CD4-positive, alpha-beta T cell (primary cell): ENCODE measurements around the gene PDE3B. TPM values are rescaled to one million over a fixed set of nuclear protein-coding genes. Genes with fewer than 3 reads are reported as not detected.

Source experiments
- ATAC-seq: fragments of 200-7000 bp; cut with Tn5 transposase; one replicate; pipeline ENCODE4 v1.10.0; 2022; ENCODE audit warnings: mild to moderate bottlenecking; ENCODE audit not compliant: poor library complexity
- CTCF ChIA-PET: fragments of 350-600 bp; sonication (Branson Sonifier 250); formaldehyde crosslinking; loops from one replicate; lab custom pipeline; 2021; ENCODE audit warnings: antibody characterized with exemption, inconsistent platforms; lab: Charles Lee
- POLR2A ChIA-PET: fragments of 350-600 bp; sonication (Branson Sonifier 250); formaldehyde crosslinking; loops from one replicate; lab custom pipeline; 2021; ENCODE audit warnings: antibody characterized with exemption, inconsistent platforms; lab: Charles Lee
- DNase-seq, 14 experiments: peaks; one replicate each; pipeline ENCODE4 v3.0.0-alpha.2; 2013 to 2020; ENCODE audit warnings: mixed read lengths in 2 of 14
- H3K27ac ChIP-seq, 2 donors: one replicate each; pipeline versions ENCODE4 v1.5.1 to v1.7.0; 2013; ENCODE audit warnings: low read length in 2 of 2, low read depth in 1 of 2, mild to moderate bottlenecking in 1 of 2
- H3K27me3 ChIP-seq, 2 experiments: 1 replicate in 1 of 2; 2 replicates in 1 of 2; pipeline versions ENCODE4 v1.6.1 to v1.7.0; 2013; ENCODE audit warnings: low read length in 2 of 2, control low read depth in 1 of 2, mild to moderate bottlenecking in 1 of 2, moderate library complexity in 1 of 2; ENCODE audit not compliant: insufficient read depth in 2 of 2, control insufficient read depth in 1 of 2
- H3K36me3 ChIP-seq: one replicate; pipeline ENCODE4 v1.6.1; 2013; ENCODE audit warnings: low read length, control low read depth; ENCODE audit not compliant: insufficient read depth
- H3K4me1 ChIP-seq: one replicate; pipeline ENCODE4 v1.6.1; 2013; ENCODE audit warnings: low read length, control low read depth; ENCODE audit not compliant: insufficient read depth
- H3K4me3 ChIP-seq: one replicate; pipeline ENCODE4 v1.5.1; 2013; ENCODE audit warnings: mild to moderate bottlenecking, low read length, moderate library complexity
- H3K9me3 ChIP-seq, 2 experiments: 1 replicate in 1 of 2; 2 replicates in 1 of 2; pipeline versions ENCODE4 v1.6.1 to v1.7.0; 2013; ENCODE audit warnings: low read length in 2 of 2, mild to moderate bottlenecking in 2 of 2, control low read depth in 1 of 2, moderate library complexity in 1 of 2; ENCODE audit not compliant: control insufficient read depth in 1 of 2, insufficient read depth in 1 of 2
- H3K27ac Mint-ChIP-seq: one replicate; pipeline ENCODE4 v1.8.0; 2020; ENCODE audit warnings: mixed read lengths
- H3K27me3 Mint-ChIP-seq: one replicate; pipeline ENCODE4 v1.8.0; 2021; ENCODE audit warnings: mixed read lengths
- H3K36me3 Mint-ChIP-seq: one replicate; pipeline ENCODE4 v1.8.0; 2021; ENCODE audit warnings: low read depth, mixed read lengths
- H3K4me1 Mint-ChIP-seq: one replicate; pipeline ENCODE4 v1.8.0; 2021; ENCODE audit warnings: low read depth, mixed read lengths
- H3K4me3 Mint-ChIP-seq: one replicate; pipeline ENCODE4 v1.8.0; 2020; ENCODE audit warnings: mild to moderate bottlenecking, mixed read lengths
- H3K9me3 Mint-ChIP-seq: one replicate; pipeline ENCODE4 v1.8.0; 2020; ENCODE audit warnings: mixed read lengths
- intact Hi-C, 2 experiments: fragments of 100-400 bp; cut with DNase I in 1 of 2; cut with micrococcal nuclease in 1 of 2; formaldehyde crosslinking; loops; one replicate each; pipeline versions ENCODE4 v1.15.1 to v1.9.0; 2023 to 2025; cut with DNase I, micrococcal nuclease
- total RNA-seq, 174 experiments: library from RNA in 2 of 174; stranded (reverse) in 2 of 174; gene quantifications; one replicate each; pipeline ENCODE4 v1.2.3 and lab custom pipeline; 2021 to 2026
- TF ChIP-seq, protein P1 (sequence below): fragments of 200-600 bp; IDR thresholded peaks from one replicate; pipeline ENCODE4 v1.8.0; 2022; ENCODE audit warnings: antibody characterized with exemption, mild to moderate bottlenecking

The PDE3B gene
- total RNA-seq, 2 experiments from 2014 or later = 103 to 106 TPM

DNA sequence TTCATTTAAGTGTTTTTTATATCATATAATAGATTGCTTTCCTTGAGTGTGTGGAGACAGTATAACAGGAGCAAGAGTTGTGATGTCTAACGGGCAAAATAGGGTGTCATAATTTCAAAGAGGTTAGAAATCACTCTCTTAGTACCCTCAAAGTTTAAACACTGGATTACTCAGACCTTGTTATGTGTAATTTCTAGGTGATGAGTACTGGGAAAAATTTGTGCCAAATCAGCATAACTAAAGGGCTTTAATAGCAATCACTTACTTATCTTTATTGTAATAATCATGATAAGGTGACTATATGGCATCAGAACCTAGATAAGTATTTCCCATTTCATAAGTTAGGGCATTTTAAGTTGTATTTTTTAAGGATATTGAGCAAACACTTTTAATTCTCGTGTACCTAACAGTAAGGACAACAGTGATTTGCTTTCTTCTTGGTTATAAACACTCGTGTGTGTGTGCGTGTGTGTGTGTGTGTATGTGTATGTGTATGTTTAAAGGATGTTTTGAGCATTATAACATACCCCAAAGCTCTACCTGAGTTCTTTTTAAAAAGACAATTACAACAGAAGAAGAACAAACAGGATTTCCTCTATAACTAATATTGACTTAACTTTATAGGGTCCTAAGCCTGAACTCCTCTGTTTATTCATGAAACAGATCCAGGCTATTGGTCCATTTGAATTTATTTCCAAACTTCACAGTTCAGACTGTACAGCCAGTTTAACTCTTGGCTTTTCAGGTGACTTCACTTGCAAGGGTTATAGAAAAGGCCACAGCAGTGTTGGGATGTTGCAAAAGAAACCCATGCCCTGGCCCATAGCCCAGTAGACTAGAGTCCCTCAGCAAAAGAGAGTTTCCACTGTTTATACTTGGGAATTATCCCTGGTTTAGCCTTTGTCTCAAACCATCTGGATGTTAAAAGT is 23.7 kb upstream of the PDE3B start:
- no peaks in the 10 kb centered on the region for H3K36me3 ChIP-seq
- no peak overlapping the region for H3K4me3 ChIP-seq
- CTCF ChIA-PET = interaction anchor here (1.2 kb wide), 1 partner anchor 24 kb away, joined by 3 read pairs; no protein-coding TSS in a partner anchor
- TF ChIP-seq, protein P1, sequence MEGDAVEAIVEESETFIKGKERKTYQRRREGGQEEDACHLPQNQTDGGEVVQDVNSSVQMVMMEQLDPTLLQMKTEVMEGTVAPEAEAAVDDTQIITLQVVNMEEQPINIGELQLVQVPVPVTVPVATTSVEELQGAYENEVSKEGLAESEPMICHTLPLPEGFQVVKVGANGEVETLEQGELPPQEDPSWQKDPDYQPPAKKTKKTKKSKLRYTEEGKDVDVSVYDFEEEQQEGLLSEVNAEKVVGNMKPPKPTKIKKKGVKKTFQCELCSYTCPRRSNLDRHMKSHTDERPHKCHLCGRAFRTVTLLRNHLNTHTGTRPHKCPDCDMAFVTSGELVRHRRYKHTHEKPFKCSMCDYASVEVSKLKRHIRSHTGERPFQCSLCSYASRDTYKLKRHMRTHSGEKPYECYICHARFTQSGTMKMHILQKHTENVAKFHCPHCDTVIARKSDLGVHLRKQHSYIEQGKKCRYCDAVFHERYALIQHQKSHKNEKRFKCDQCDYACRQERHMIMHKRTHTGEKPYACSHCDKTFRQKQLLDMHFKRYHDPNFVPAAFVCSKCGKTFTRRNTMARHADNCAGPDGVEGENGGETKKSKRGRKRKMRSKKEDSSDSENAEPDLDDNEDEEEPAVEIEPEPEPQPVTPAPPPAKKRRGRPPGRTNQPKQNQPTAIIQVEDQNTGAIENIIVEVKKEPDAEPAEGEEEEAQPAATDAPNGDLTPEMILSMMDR = no peak
- Mint-ChIP-seq H3K27me3 (no peaks in the 10 kb centered on the region), H3K36me3 (no peaks in the 10 kb centered on the region), H3K27ac (no peak overlapping the region), H3K4me3 (no peak overlapping the region), H3K4me1 (peaks cover 78% of the 10 kb centered on the region), H3K9me3 (no peaks in the 10 kb centered on the region)
- no peak for ATAC-seq
- POLR2A ChIA-PET = no interaction called here
- no peak overlapping the region for H3K27ac ChIP-seq
- intact Hi-C loops = loop anchor here in 1 of 2 experiments (5.0 kb wide), 1 partner anchor 38 kb away; no protein-coding TSS in a partner anchor
- no peaks in the 10 kb centered on the region for H3K9me3 ChIP-seq
- H3K4me1 ChIP-seq = peaks cover 2% of the 10 kb centered on the region
- no peak for DNase-seq
- H3K27me3 ChIP-seq = no peaks in the 10 kb centered on the region

DNA sequence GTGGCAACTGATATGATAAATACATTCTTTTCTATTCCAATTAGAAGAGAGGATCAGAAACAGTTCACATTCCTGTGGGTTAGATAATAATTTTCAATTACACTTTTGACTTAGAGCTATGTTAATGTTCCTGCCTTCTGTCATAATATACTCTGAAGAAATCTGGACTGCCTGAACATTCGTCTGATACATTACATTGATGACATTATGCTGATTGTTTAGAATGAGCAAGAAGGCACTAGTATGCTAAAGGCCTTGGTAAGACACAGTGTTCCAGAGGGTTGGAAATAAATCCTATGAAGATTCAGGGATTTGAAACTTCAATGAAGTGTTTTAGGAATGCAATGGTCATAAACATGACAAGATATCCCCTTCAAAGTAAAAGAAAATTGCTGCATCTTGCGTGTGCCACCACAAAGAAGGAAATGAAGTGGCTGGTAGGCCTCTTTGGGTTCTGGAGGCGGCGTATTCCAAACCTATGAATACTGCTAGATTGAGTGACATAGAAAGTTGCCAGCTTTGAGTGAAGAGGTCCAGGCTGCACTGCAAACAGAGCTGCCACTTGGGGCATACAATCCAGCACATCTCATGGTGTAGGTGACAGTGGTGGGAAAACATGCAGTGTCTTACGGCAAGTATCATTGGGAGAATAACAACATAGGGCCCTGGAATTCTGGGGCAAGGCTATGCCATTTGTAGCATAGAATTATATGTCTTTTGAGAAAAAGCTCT is 21.2 kb upstream of the PDE3B start:
- POLR2A ChIA-PET = interaction anchor here (0.7 to 2.3 kb wide), 8 partner anchors 14 to 146 kb away, joined by 3 to 16 read pairs (median 4); partner anchors contain the start of gene PDE3B

More for the DNA sequence above, 21.2 kb upstream of the PDE3B start:
- H3K27me3 Mint-ChIP-seq = no peaks in the 10 kb centered on the region
- peaks cover 84% of the 10 kb centered on the region for H3K4me1 Mint-ChIP-seq
- DNase-seq (no peak), ATAC-seq (peak; percentile 78)
- no peak overlapping the region for H3K27ac ChIP-seq
- intact Hi-C loops = loop anchor here in 1 of 2 experiments (5.0 kb wide), 1 partner anchor 40 kb away; no protein-coding TSS in a partner anchor
- H3K36me3 ChIP-seq = no peaks in the 10 kb centered on the region
- no peak overlapping the region for H3K4me3 ChIP-seq
- no peaks in the 10 kb centered on the region for H3K27me3 ChIP-seq
- TF ChIP-seq, protein P1 = no peak
- peak overlapping the region; percentile 31 for H3K27ac Mint-ChIP-seq
- H3K4me1 ChIP-seq = peaks cover 2% of the 10 kb centered on the region
- H3K9me3 Mint-ChIP-seq = peaks cover 2% of the 10 kb centered on the region
- H3K36me3 Mint-ChIP-seq = peaks cover 8% of the 10 kb centered on the region
- H3K9me3 ChIP-seq = no peaks in the 10 kb centered on the region
- CTCF ChIA-PET = interaction anchor here (1.0 to 3.3 kb wide), 4 partner anchors 11 to 285 kb away, joined by 3 to 15 read pairs (median 4); partner anchors contain the start of gene PDE3B
- H3K4me3 Mint-ChIP-seq = no peak overlapping the region
